Glutamatergic neuron (in vitro differentiated cells): ENCODE data around the gene EPHA2. TPM values are rescaled to one million over a fixed set of nuclear protein-coding genes. Genes with fewer than 3 reads are reported as not detected.
"Not testable (repeated sequence)": the region's sequence is repeated elsewhere in the genome, so short reads cannot be mapped to it uniquely, and the experiment has no call there.

Experiments
- DNase-seq: peaks from one replicate; pipeline ENCODE4 v3.0.0; 2022
- H3K27ac Mint-ChIP-seq: one replicate; pipeline ENCODE4 v1.8.0; 2020; ENCODE audit warnings: mild to moderate bottlenecking, mixed read lengths, inconsistent platforms; ENCODE audit not compliant: unreplicated experiment
- H3K27me3 Mint-ChIP-seq: one replicate; pipeline ENCODE4 v1.8.0; 2020; ENCODE audit warnings: mild to moderate bottlenecking, moderate library complexity, mixed read lengths, inconsistent platforms; ENCODE audit not compliant: unreplicated experiment
- H3K36me3 Mint-ChIP-seq: one replicate; pipeline ENCODE4 v1.8.0; 2020; ENCODE audit warnings: mild to moderate bottlenecking, mixed read lengths, inconsistent platforms; ENCODE audit not compliant: unreplicated experiment
- H3K4me1 Mint-ChIP-seq: one replicate; pipeline ENCODE4 v1.8.0; 2020; ENCODE audit warnings: mild to moderate bottlenecking, low read depth, mixed read lengths, inconsistent platforms; ENCODE audit not compliant: unreplicated experiment
- H3K4me3 Mint-ChIP-seq: one replicate; pipeline ENCODE4 v1.8.0; 2020; ENCODE audit warnings: mild to moderate bottlenecking, mixed read lengths, inconsistent platforms; ENCODE audit not compliant: unreplicated experiment
- H3K9me3 Mint-ChIP-seq: one replicate; pipeline ENCODE4 v1.8.0; 2020; ENCODE audit warnings: mild to moderate bottlenecking, moderate library complexity, mixed read lengths, inconsistent platforms; ENCODE audit not compliant: unreplicated experiment
- CTCF ChIP-seq: fragments of 200-600 bp; sonication (generic); IDR thresholded peaks from one replicate; pipeline ENCODE4 v1.5.0; 2021; ENCODE audit not compliant: partially characterized antibody, unreplicated experiment
- total RNA-seq: library from RNA; stranded (reverse); fragmentation: NEBNext Ultra II Directional; extraction: Animal tissue kit (Norgen Biotek cat#: 25700); gene quantifications from one replicate; pipeline ENCODE4 v1.2.1, GENCODE V29; 2021; ENCODE audit not compliant: unreplicated experiment

EPHA2 gene
- total RNA-seq, 1 donor from 2014 or later = 0.29 TPM

- DNase-seq = peak; percentile 56
- Mint-ChIP-seq H3K4me3 (peak overlapping the region; percentile 1), H3K4me1 (peaks cover 10% of the 10 kb centered on the region), H3K27ac (peak overlapping the region; percentile 18), H3K9me3 (peaks cover 14% of the 10 kb centered on the region), H3K36me3 (peaks cover 5% of the 10 kb centered on the region), H3K27me3 (peaks cover 4% of the 10 kb centered on the region)
- TF ChIP-seq CTCF = no peak
These were observed 43.9 kb downstream of the EPHA2 start for GRCh38 chr1:16111771-16112595.

GRCh38 chr1:16110884-16111283 lies 45.0 kb downstream of the EPHA2 start:
- TF ChIP-seq CTCF = no peak
- DNase-seq = no peak
- Mint-ChIP-seq H3K9me3 (peaks cover 10% of the 10 kb centered on the region), H3K27me3 (peaks cover 2% of the 10 kb centered on the region), H3K36me3 (peaks cover 5% of the 10 kb centered on the region), H3K4me1 (peaks cover 4% of the 10 kb centered on the region), H3K4me3 (no peak overlapping the region), H3K27ac (no peak overlapping the region)

GRCh38 chr1:16110456-16110855 lies 45.4 kb downstream of the EPHA2 start:
- Mint-ChIP-seq H3K27ac (no peak overlapping the region), H3K4me1 (peaks cover 4% of the 10 kb centered on the region), H3K9me3 (peaks cover 10% of the 10 kb centered on the region), H3K36me3 (peaks cover 5% of the 10 kb centered on the region), H3K4me3 (no peak overlapping the region), H3K27me3 (peaks cover 2% of the 10 kb centered on the region)
- no peak for DNase-seq
- TF ChIP-seq CTCF = no peak

GRCh38 chr1:16109571-16109970 lies 46.3 kb downstream of the EPHA2 start:
- no peak overlapping the region for H3K27ac Mint-ChIP-seq
- H3K36me3 Mint-ChIP-seq = peaks cover 5% of the 10 kb centered on the region
- no peak for DNase-seq
- peaks cover 2% of the 10 kb centered on the region for H3K27me3 Mint-ChIP-seq
- no peak overlapping the region for H3K4me3 Mint-ChIP-seq
- H3K4me1 Mint-ChIP-seq = peaks cover 4% of the 10 kb centered on the region
- no peak for TF ChIP-seq CTCF
- peaks cover 10% of the 10 kb centered on the region for H3K9me3 Mint-ChIP-seq

- not testable (repeated sequence) for H3K27ac Mint-ChIP-seq
These were observed 48.8 kb downstream of the EPHA2 start for GRCh38 chr1:16107039-16107438.

More at GRCh38 chr1:16107039-16107438, 48.8 kb downstream of the EPHA2 start:
- peaks cover 15% of the 10 kb centered on the region for H3K9me3 Mint-ChIP-seq
- H3K36me3 Mint-ChIP-seq, H3K4me1 Mint-ChIP-seq, DNase-seq, H3K27me3 Mint-ChIP-seq, H3K4me3 Mint-ChIP-seq: not testable (repeated sequence)
